ENCODE data around the gene FOXL1. TPM values are rescaled to one million over a fixed set of nuclear protein-coding genes. Genes with fewer than 3 reads are reported as not detected.
A peak's percentile ranks its signal among the peaks of the same experiment; 100 is the strongest.

Gene FOXL1
- total RNA-seq, 2 experiments from 2014 or later: not detected

- Mint-ChIP-seq H3K4me1 (no peaks in the 10 kb centered on the region), H3K4me3 (no peak overlapping the region), H3K36me3 (ENCODE audit: low read depth) (no peaks in the 10 kb centered on the region), H3K27me3 (peaks cover 54% of the 10 kb centered on the region), H3K27ac (no peak overlapping the region), H3K9me3 (ENCODE audit: low read depth) (no peaks in the 10 kb centered on the region)
- DNase-seq: no peak
- no peak for ATAC-seq
- ChIA-PET POLR2A (no interaction called here), CTCF (interaction anchor here (0.8 kb wide), 1 partner anchor 625 kb away, joined by 4 read pairs; no protein-coding TSS in a partner anchor)
- intact Hi-C loops (cut with DNase I, micrococcal nuclease): no loop called here
These were observed 7.5 kb upstream of the FOXL1 start for GRCh38 chr16:86570558-86571529.

- ChIA-PET CTCF (no interaction called here), POLR2A (no interaction called here)
- Mint-ChIP-seq H3K4me3 (no peak overlapping the region), H3K4me1 (peaks cover 4% of the 10 kb centered on the region), H3K36me3 (ENCODE audit: low read depth) (no peaks in the 10 kb centered on the region), H3K9me3 (ENCODE audit: low read depth) (no peaks in the 10 kb centered on the region), H3K27me3 (peaks cover 55% of the 10 kb centered on the region), H3K27ac (no peak overlapping the region)
- DNase-seq (no peak), ATAC-seq (no peak)
- intact Hi-C loops (cut with DNase I, micrococcal nuclease): no loop called here
These were observed 6.8 kb upstream of the FOXL1 start for GRCh38 chr16:86571530-86571915.

- H3K36me3 Mint-ChIP-seq (ENCODE audit: low read depth): no peaks in the 10 kb centered on the region
- DNase-seq (no peak), ATAC-seq (no peak)
- H3K9me3 Mint-ChIP-seq (ENCODE audit: low read depth): no peaks in the 10 kb centered on the region
- intact Hi-C loops (cut with DNase I, micrococcal nuclease): no loop called here
- CTCF ChIA-PET: interaction anchor here (1.0 kb wide), 1 partner anchor 11 kb away, joined by 6 read pairs; no protein-coding TSS in a partner anchor
- peaks cover 8% of the 10 kb centered on the region for H3K4me1 Mint-ChIP-seq
- no peak overlapping the region for H3K4me3 Mint-ChIP-seq
- POLR2A ChIA-PET: no interaction called here
- no peak overlapping the region for H3K27ac Mint-ChIP-seq
- H3K27me3 Mint-ChIP-seq: peaks cover 58% of the 10 kb centered on the region
These were observed 6.3 kb upstream of the FOXL1 start for GRCh38 chr16:86572041-86572521.

GRCh38 chr16:86572606-86573005 is 5.7 kb upstream of the FOXL1 start:
- no peaks in the 10 kb centered on the region for H3K36me3 Mint-ChIP-seq (ENCODE audit: low read depth)
- no peak for ATAC-seq

GRCh38 chr16:86573215-86573614 is 5.1 kb upstream of the FOXL1 start:
- ChIA-PET POLR2A (no interaction called here), CTCF (interaction anchor here (0.7 to 1.0 kb wide), 2 partner anchors 9 to 12 kb away, joined by 3 to 6 read pairs; no protein-coding TSS in a partner anchor)
- intact Hi-C loops (cut with DNase I, micrococcal nuclease): no loop called here

More at GRCh38 chr16:86572606-86573005, 5.7 kb upstream of the FOXL1 start:
- Mint-ChIP-seq H3K27me3 (peaks cover 58% of the 10 kb centered on the region), H3K27ac (no peak overlapping the region), H3K9me3 (ENCODE audit: low read depth) (no peaks in the 10 kb centered on the region), H3K4me1 (peaks cover 9% of the 10 kb centered on the region), H3K4me3 (no peak overlapping the region)
- intact Hi-C loops (cut with DNase I, micrococcal nuclease): no loop called here
- CTCF ChIA-PET: interaction anchor here (0.7 to 1.0 kb wide), 2 partner anchors 8 to 11 kb away, joined by 3 to 6 read pairs; no protein-coding TSS in a partner anchor
- DNase-seq: no peak
- POLR2A ChIA-PET: no interaction called here

GRCh38 chr16:86573646-86574508 is 4.5 kb upstream of the FOXL1 start:
- Mint-ChIP-seq H3K36me3 (ENCODE audit: low read depth) (no peaks in the 10 kb centered on the region), H3K4me3 (no peak overlapping the region), H3K4me1 (peaks cover 9% of the 10 kb centered on the region), H3K9me3 (ENCODE audit: low read depth) (no peaks in the 10 kb centered on the region), H3K27me3 (peaks cover 65% of the 10 kb centered on the region), H3K27ac (no peak overlapping the region)
- CTCF ChIA-PET: no interaction called here
- ATAC-seq (no peak), DNase-seq (no peak)
- intact Hi-C loops (cut with DNase I, micrococcal nuclease): no loop called here
- POLR2A ChIA-PET: no interaction called here

More at GRCh38 chr16:86573215-86573614, 5.1 kb upstream of the FOXL1 start:
- Mint-ChIP-seq H3K9me3 (ENCODE audit: low read depth) (no peaks in the 10 kb centered on the region), H3K36me3 (ENCODE audit: low read depth) (no peaks in the 10 kb centered on the region), H3K4me3 (no peak overlapping the region), H3K27me3 (peaks cover 64% of the 10 kb centered on the region), H3K4me1 (peaks cover 9% of the 10 kb centered on the region), H3K27ac (no peak overlapping the region)
- ATAC-seq (no peak), DNase-seq (no peak)

GRCh38 chr16:86574646-86575045 is 3.7 kb upstream of the FOXL1 start:
- ATAC-seq: no peak
- CTCF ChIA-PET: no interaction called here
- Mint-ChIP-seq H3K27me3 (peaks cover 62% of the 10 kb centered on the region), H3K36me3 (ENCODE audit: low read depth) (no peaks in the 10 kb centered on the region), H3K4me1 (peaks cover 9% of the 10 kb centered on the region), H3K9me3 (ENCODE audit: low read depth) (no peaks in the 10 kb centered on the region), H3K4me3 (no peak overlapping the region), H3K27ac (no peak overlapping the region)
- POLR2A ChIA-PET: no interaction called here
- DNase-seq: no peak
- intact Hi-C loops (cut with DNase I, micrococcal nuclease): no loop called here

- DNase-seq: no peak
- Mint-ChIP-seq H3K4me3 (no peak overlapping the region), H3K36me3 (ENCODE audit: low read depth) (no peaks in the 10 kb centered on the region), H3K4me1 (peaks cover 9% of the 10 kb centered on the region), H3K9me3 (ENCODE audit: low read depth) (no peaks in the 10 kb centered on the region), H3K27ac (no peak overlapping the region), H3K27me3 (peaks cover 62% of the 10 kb centered on the region)
- no peak for ATAC-seq
- ChIA-PET POLR2A (no interaction called here), CTCF (no interaction called here)
- intact Hi-C loops (cut with DNase I, micrococcal nuclease): no loop called here
These were observed 3.2 kb upstream of the FOXL1 start for GRCh38 chr16:86575095-86575685.

- H3K4me1 Mint-ChIP-seq: peaks cover 9% of the 10 kb centered on the region
- ChIA-PET CTCF (interaction anchor here (0.6 kb wide), 1 partner anchor 11 kb away, joined by 5 read pairs; no protein-coding TSS in a partner anchor), POLR2A (no interaction called here)
- no peaks in the 10 kb centered on the region for H3K36me3 Mint-ChIP-seq (ENCODE audit: low read depth)
- no peak overlapping the region for H3K27ac Mint-ChIP-seq
- intact Hi-C loops (cut with DNase I, micrococcal nuclease): loop anchor here in 1 of 2 experiments (1.0 kb wide), 1 partner anchor 12 kb away; no protein-coding TSS in a partner anchor
- DNase-seq (peak; percentile 76), ATAC-seq (peak; percentile 67)
- no peaks in the 10 kb centered on the region for H3K9me3 Mint-ChIP-seq (ENCODE audit: low read depth)
- peaks cover 61% of the 10 kb centered on the region for H3K27me3 Mint-ChIP-seq
- H3K4me3 Mint-ChIP-seq: peak overlapping the region; percentile 59
These were observed 2.4 kb upstream of the FOXL1 start for GRCh38 chr16:86575754-86576557.

GRCh38 chr16:86576591-86577313 is 1.6 kb upstream of the FOXL1 start:
- no peak overlapping the region for H3K27ac Mint-ChIP-seq
- H3K9me3 Mint-ChIP-seq (ENCODE audit: low read depth): no peaks in the 10 kb centered on the region
- H3K4me3 Mint-ChIP-seq: peak overlapping the region; percentile 59
- no peak for ATAC-seq
- H3K27me3 Mint-ChIP-seq: peaks cover 62% of the 10 kb centered on the region
- CTCF ChIA-PET: interaction anchor here (0.6 kb wide), 2 partner anchors 12 to 28 kb away, joined by 3 to 5 read pairs; no protein-coding TSS in a partner anchor
- DNase-seq: no peak
- intact Hi-C loops (cut with DNase I, micrococcal nuclease): loop anchor here in 1 of 2 experiments (1.0 kb wide), 1 partner anchor 12 kb away; no protein-coding TSS in a partner anchor
- H3K36me3 Mint-ChIP-seq (ENCODE audit: low read depth): no peaks in the 10 kb centered on the region
- POLR2A ChIA-PET: no interaction called here
- peaks cover 9% of the 10 kb centered on the region for H3K4me1 Mint-ChIP-seq
